HG02938 (cell line): ENCODE results near the gene CAPN13.

Experiments used
- ATAC-seq: cut with Tn5 transposase; IDR thresholded peaks from one replicate; pipeline ENCODE4 v1.9.1; 2021; ENCODE audit warnings: mild to moderate bottlenecking, moderate library complexity; ENCODE audit not compliant: unreplicated experiment

CAPN13 gene

DNA sequence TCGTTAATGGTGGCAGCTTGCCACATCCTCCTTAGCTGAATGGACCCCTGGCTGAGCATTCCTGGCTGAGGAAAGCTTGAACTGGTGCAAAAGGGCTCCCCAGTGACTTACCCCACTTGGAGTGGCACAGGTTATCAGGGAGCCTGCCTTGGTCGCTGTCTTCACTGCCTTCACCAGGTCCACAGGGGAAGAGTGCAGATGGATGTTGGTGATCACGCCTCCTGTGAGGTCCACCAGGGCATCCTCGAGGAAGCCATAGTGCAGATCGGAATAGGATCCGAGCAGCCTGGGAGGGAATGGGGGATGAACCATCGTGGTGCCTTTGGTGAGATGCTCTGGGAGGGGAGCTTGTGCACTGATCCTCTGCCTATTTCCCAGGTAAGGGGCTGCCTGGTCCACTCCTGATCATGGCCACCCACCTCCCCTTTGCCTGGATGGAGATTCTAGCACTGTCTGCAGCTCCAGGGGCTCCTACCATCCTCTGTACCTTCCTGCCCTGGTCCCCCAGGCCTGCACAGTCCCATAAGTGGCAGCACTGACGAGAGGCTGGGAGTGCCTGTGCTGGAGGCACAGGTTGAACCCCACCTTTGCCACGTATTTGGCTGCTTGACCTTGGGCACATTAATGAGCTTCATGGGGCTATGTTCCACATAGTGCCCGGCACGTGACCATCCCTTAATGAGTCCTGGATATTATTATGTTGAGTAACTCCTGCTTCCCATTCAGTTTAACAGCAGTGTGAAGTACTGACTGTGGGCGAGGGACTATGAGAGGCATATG lies 43.0 kb downstream of the CAPN13 start:
- no peak for ATAC-seq

GRCh38 chr2:30763151-30763660 lies 44.0 kb downstream of the CAPN13 start:
- ATAC-seq, result no peak

DNA sequence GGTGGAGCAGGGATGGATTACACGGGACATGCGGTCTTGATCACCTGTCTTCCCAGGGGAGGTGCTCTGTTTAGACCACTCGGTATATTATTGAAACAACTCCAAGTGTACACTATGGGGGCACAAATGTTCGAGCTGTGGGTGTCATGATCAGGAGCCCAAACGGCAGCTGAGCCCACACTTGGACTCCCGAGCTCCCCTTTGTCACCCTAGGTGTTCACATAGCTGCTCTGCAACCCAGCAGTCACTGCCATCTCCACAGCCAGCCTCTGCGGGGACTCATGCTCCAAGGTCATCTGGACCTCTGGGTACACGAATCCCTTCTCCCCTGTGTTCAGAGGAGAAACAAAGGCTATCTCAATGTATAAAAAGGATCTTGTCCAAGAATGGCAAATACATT lies 46.0 kb downstream of the CAPN13 start:
- ATAC-seq, result no peak

DNA sequence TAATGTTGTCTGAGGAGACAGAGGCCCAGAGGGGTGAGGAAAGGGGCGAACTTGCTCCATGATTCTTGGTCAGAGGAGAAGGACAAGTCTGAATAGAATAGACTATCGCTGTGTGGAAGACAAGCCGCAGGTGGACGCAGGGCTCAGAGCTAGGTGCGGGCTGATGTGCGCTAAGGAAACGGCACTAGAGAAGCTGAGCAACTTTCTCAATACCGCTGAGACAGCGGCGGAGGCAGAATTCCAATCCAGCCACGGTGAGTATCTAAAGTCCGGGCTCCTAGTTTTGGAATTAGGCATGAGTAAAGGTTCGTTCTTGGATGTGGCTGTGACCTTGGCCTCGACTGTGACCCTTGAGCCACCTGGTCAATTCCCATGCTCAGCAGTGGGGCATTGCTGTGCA lies 47.8 kb downstream of the CAPN13 start:
- ATAC-seq, result no peak

DNA sequence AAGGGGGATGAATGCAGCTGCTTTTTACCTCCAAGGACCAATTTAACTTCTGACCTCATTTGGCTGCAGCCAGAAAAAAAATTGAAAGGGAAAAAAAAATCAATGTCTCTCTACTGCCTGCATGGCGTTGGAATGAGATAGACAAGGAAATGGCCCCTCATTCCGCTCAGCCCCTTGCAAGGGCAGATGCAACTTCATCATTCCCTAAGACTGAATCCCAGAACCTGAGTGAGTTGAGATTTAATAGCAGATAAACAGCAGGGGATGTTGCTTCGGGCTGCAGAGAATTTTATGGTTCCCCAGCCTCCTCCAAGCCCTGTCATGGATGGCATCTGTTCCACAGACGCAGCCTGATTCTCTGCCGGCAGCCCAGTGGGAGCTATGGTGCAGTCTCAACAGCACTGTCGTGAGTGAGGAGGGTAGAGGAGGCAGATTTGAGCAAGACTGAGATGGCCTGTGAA lies 49.0 kb downstream of the CAPN13 start:
- ATAC-seq, result no peak

DNA sequence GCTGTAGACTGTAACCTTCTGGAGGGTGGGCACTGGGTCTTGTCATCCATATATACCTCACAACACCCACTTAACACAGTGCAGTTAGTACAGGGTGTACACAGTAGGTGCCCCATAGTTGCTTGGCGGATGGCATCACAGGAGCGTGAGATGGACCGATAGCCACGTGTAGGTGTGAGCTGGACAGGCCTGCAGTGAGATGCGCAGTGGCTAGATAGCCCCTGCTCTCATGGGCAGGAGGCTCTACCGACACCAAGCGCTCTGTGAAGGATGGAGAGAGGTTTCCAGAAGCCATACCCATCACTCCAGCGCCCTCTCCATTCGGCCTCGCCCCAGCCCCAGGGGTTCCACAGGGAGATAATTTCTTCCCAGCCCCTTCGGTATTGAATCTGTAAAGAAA lies 49.5 kb downstream of the CAPN13 start:
- no peak for ATAC-seq

DNA sequence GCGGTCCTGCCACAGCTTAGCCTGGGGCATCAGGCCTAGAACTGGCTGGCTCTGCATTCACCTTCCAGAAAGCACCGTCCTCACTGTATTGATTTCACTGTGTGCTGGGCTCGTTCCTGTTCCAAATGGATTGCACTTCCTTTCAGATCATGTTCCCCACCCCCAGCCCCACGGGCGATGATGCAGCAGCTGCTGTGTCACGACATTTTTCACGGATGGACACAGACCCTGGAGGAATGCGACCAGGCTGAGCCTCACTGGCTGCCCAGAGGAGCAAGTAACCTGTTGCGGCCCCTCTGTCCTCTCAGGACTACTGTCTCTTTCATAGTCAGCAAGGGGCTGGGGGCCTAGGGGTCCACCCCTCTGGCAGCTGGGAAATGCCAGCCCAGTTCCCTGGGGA lies 50.3 kb downstream of the CAPN13 start:
- ATAC-seq, result no peak

DNA sequence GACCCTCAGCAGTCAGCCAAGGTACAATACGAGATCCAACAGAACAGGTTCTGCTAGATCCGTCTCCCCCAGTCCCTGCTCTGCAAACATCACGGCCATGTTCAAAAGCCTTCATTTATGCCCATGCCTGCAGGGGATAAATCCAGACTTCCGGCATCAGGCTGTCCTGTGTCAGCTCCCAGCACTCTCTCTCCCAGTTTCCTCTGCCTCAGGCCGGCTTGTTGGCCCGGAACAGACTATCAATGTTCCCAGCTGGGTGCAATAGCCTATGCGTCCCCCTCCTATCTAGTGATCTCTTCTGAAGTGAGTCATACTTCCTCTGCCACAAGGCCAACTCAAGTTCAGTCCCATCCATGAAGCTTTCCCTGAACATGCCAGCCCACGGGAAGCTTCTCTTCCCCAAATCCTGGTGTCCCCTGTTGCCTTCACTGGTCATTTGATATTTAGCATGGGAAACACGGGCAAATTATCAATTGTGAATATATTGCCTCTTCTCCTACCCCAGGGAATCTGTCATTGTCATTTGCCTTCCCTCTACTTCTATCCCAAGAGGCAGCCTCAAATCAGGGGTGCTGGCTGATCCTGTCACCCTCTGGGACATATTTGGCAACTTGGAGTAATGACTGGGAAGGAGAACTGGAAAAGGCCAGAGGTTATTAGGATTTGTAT lies 51.1 kb downstream of the CAPN13 start:
- ATAC-seq, result no peak

DNA sequence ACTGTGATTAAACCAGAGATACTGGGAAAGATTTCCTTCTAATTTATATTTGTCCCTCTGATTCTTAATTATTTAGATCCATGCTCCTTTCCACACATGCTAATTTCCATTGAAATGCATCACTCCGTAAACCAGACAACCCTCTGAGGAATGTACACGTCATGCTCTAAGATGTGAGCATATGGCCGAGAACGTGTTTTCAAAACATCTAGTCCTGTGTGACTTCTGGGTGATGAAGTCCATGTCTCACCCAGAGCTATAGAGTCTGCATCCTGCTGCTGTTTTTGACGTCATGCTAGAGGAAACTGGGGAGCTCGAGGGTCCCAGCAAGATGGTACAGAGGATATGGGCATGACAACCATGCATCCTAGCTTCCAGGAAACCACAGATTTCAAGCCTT lies 53.6 kb downstream of the CAPN13 start:
- ATAC-seq, result no peak

- no peak for ATAC-seq
Observed at GRCh38 chr2:30752811-30753210, 54.4 kb downstream of the CAPN13 start.

GRCh38 chr2:30747206-30747605 lies 60.0 kb downstream of the CAPN13 start:
- ATAC-seq, result no peak

- ATAC-seq, result no peak
Observed at GRCh38 chr2:30744823-30745222, 62.4 kb downstream of the CAPN13 start.

GRCh38 chr2:30741576-30741975 lies 65.7 kb downstream of the CAPN13 start:
- no peak for ATAC-seq

DNA sequence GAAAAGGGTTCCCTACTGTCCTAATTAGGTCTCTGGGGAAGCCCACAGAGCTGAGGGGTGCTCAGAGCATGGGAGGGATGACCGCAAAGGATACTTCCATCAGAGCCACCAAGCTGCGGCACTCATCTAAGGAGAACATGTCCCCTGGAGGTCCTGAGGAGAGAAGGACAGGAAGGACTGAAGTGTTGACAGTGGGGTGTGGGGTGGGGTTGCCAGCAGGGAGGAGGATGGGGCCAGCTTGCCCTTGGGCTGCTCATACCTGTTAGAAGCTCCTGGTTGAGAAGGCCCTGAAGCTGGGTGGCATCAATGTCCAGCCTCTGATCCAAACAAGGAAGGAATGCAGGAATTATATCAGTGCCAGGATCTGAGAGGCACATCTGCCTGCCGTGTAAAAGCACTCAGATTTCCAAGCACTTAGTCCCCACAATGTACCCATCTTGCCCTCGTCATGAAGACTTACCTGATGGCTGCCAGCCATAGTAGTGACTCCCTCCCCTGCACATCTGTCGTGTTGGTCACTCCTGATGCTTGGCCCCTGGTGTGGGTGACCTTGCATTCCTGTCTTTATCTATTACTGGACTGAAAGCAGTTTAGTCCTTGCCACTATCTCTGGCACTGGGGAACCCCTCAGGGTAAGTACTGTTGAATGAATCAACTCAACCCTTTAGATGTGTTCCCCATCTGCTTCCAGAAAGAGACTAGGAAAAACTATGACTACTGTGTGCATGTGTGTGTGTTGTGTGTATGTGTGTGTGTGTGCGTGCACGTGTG lies 68.9 kb downstream of the CAPN13 start:
- ATAC-seq, result no peak

GRCh38 chr2:30737326-30737610 lies 70.0 kb downstream of the CAPN13 start:
- ATAC-seq, result no peak

DNA sequence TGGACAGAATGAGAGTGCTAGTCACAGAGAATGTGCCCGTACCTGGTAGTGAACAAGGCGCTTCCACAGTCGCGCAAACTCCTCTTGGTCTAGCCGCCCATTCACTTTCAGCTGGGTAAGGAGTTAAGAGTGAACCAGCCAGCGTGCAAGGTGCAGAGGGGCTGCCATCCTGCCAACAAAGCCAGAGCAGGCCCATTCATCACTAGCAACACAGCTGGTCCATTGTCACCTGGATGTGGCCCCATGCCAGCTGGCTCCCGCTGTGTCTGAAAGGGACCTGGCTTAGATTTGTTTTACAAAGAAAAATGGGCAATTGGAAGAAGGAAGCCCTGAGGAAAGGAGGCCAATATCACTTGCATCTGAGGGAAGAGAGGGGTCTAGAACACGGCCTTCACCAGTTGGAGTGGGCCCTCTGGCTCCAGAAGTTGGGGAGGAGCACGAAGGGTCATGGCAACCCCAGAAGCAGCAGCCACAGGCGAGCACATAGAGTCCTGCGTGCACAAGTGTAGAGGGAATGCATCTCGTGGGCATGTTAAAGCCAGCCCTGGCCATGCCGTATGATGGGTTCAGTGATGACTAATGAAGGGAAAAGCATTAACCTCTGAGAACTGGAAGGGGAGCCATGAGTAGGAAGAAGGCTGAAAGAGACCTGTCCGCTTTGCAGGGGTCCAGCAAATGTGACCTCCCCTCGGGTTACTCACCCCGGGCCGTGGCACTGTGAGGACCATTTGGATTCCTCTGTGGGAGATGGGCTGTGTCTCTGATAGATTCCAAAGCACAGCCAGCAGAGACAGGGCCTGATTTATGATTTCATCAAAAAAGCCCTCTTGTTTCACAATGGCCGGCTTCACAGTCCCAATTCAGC lies 70.6 kb downstream of the CAPN13 start:
- no peak for ATAC-seq

- no peak for ATAC-seq
Observed at GRCh38 chr2:30733876-30734520, 73.2 kb downstream of the CAPN13 start.

- ATAC-seq, result no peak
Observed at GRCh38 chr2:30732876-30733275, 74.4 kb downstream of the CAPN13 start.

DNA sequence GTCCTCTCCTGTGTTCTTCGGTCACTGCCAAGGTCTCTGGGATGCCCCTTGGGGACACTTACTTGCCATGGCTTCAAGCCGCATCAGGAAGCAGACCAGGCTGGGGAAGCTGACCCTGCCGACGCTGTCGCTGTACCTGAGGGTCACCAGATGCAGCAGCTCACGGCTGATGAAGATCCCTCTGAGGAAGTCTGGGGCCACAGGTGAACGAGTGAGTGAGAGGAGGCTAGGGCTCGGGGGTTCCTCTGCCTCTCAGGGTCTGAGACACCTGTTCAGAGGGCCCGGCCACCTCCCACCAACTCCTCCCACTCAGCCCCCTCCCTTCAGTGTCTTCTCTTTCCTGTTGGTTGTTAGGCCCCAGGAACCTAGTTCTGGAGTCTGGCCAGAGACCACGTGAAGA lies 74.9 kb downstream of the CAPN13 start:
- ATAC-seq, result no peak

DNA sequence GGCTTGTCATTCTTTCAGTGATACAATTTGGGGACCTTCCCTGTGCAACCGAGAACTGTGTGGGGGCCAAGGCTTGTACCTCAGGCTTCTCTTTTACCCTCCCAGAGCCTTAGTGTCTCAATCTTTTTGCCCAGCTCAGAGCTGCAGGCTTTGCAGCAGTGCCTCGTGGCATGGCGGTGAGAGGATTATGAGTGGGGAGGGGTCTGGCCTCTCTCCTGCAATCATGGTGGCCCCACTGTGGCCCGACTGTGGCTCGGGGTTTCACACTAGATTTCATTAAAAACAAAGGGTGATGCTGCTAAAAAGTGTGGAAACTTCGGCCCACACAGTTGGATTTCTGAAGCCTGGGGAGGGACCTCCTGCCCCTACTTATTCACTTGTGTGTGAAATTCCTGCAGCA lies 75.5 kb downstream of the CAPN13 start:
- no peak for ATAC-seq
